ENCODE measurements around the gene CACNA1F. TPM values are rescaled to one million over a fixed set of nuclear protein-coding genes. Genes with fewer than 3 reads are reported as not detected.

The CACNA1F gene
- polyA plus RNA-seq, 3 donors = 0.73 TPM; not detected in 2

- peaks cover 0 to 2% of the 10 kb centered on the region in 2 donors for H3K36me3 Mint-ChIP-seq
- TF ChIP-seq CTCF (IDR thresholded peaks at IDR 0.05) = no peak
- no peaks in the 10 kb centered on the region for H4K20me1 ChIP-seq (ENCODE audit: insufficient read depth, low read length)
- intact Hi-C loops (cut with micrococcal nuclease) = no loop called here
- peaks cover 34% of the 10 kb centered on the region for H3K4me1 Mint-ChIP-seq
- H3K36me3 ChIP-seq (replicated peaks in 1 of 2; ENCODE audit: control insufficient read depth in 1 of 2, insufficient read depth in 2 of 2, low read length in 2 of 2) = no peaks in the 10 kb centered on the region
- peak within 1 kb of the TSS; percentile 70 for H3K4me2 ChIP-seq (replicated peaks; ENCODE audit: extremely low read depth, low read length, poor library complexity, severe bottlenecking)
- H3K27ac ChIP-seq (ENCODE audit: low read depth in 1 of 2, low read length in 2 of 2) = peak within 1 kb of the TSS; percentile 92 to 97
- peaks cover 36% of the 10 kb centered on the region for H3K79me2 ChIP-seq (ENCODE audit: insufficient read depth, low read length)
- no peaks in the 10 kb centered on the region for H3K27me3 ChIP-seq (ENCODE audit: control insufficient read depth in 2 of 2, insufficient read depth in 2 of 2, low read length in 2 of 2)
- peaks cover 29 to 35% of the 10 kb centered on the region in 2 donors for H3K4me1 ChIP-seq (ENCODE audit: control insufficient read depth in 1 of 2, insufficient read depth in 2 of 2, low read length in 2 of 2)
- peak in 1 of 3 donors; percentile 10 for DNase-seq
- peak within 1 kb of the TSS; percentile 85 to 99 for H3K4me3 Mint-ChIP-seq
- H3K4me3 ChIP-seq (replicated peaks in 1 of 3; ENCODE audit: low read depth in 2 of 3, low read length in 3 of 3) = peak within 1 kb of the TSS; percentile 54 to 79 (median 70)
- H2AFZ ChIP-seq (ENCODE audit: insufficient read depth, low read depth, low read length, poor library complexity, severe bottlenecking) = peak within 1 kb of the TSS; percentile 83
- peaks cover 0 to 8% (median 3%) of the 10 kb centered on the region in 3 donors for H3K27me3 Mint-ChIP-seq (ENCODE audit: low read depth in 3 of 3)
- peak within 1 kb of the TSS; percentile 99 to 100 (median 100) for H3K27ac Mint-ChIP-seq
- H3K9ac ChIP-seq (ENCODE audit: insufficient read depth, low read length, poor library complexity, severe bottlenecking) = peak within 1 kb of the TSS; percentile 84
- under 1% methylated on average over 41 of the region's 70 CpGs for WGBS (ENCODE audit: insufficient coverage)
- no peaks in the 10 kb centered on the region for H3K9me3 ChIP-seq (replicated peaks in 1 of 2; ENCODE audit: control insufficient read depth in 1 of 2, insufficient read depth in 1 of 2, low read length in 2 of 2)
- peaks cover 0 to 11% (median 2%) of the 10 kb centered on the region in 7 donors for H3K9me3 Mint-ChIP-seq
These were observed 36.7 kb upstream of the CACNA1F start, which contains the start of gene PPP1R3F for GRCh38 chrX:49269767-49270248. Gene PPP1R3F, plus strand, starts transcription at chrX:49269793. Its CDS starts 77 bp downstream, at chrX:49269870.

GRCh38 chrX:49269010-49269766 lies 36.0 kb upstream of the CACNA1F start:
- Mint-ChIP-seq H3K36me3 (no peaks in the 10 kb centered on the region), H3K27ac (peak overlapping the region; percentile 99 to 100 (median 100)), H3K4me3 (peak overlapping the region; percentile 85 to 99), H3K9me3 (peaks cover 0 to 11% (median 2%) of the 10 kb centered on the region in 7 donors), H3K4me1 (peaks cover 29% of the 10 kb centered on the region), H3K27me3 (ENCODE audit: low read depth in 3 of 3) (peaks cover 0 to 8% (median 0%) of the 10 kb centered on the region in 3 donors)
- H3K4me3 ChIP-seq (replicated peaks in 1 of 3; ENCODE audit: low read depth in 2 of 3, low read length in 3 of 3) = peak overlapping the region; percentile 47 to 79 (median 70)
- H3K9me3 ChIP-seq (replicated peaks in 1 of 2; ENCODE audit: control insufficient read depth in 1 of 2, insufficient read depth in 1 of 2, low read length in 2 of 2) = no peaks in the 10 kb centered on the region
- no peaks in the 10 kb centered on the region for H3K36me3 ChIP-seq (replicated peaks in 1 of 2; ENCODE audit: control insufficient read depth in 1 of 2, insufficient read depth in 2 of 2, low read length in 2 of 2)
- peak overlapping the region; percentile 84 for H3K9ac ChIP-seq (ENCODE audit: insufficient read depth, low read length, poor library complexity, severe bottlenecking)
- peak overlapping the region; percentile 83 for H2AFZ ChIP-seq (ENCODE audit: insufficient read depth, low read depth, low read length, poor library complexity, severe bottlenecking)
- peak; percentile 94 to 97 (median 96) for DNase-seq
- H3K79me2 ChIP-seq (ENCODE audit: insufficient read depth, low read length) = peaks cover 36% of the 10 kb centered on the region
- TF ChIP-seq CTCF (IDR thresholded peaks at IDR 0.05) = no peak
- intact Hi-C loops (cut with micrococcal nuclease) = no loop called here
- H3K27me3 ChIP-seq (ENCODE audit: control insufficient read depth in 2 of 2, insufficient read depth in 2 of 2, low read length in 2 of 2) = no peaks in the 10 kb centered on the region
- peak overlapping the region; percentile 92 to 97 for H3K27ac ChIP-seq (ENCODE audit: low read depth in 1 of 2, low read length in 2 of 2)
- no peaks in the 10 kb centered on the region for H4K20me1 ChIP-seq (ENCODE audit: insufficient read depth, low read length)
- H3K4me1 ChIP-seq (ENCODE audit: control insufficient read depth in 1 of 2, insufficient read depth in 2 of 2, low read length in 2 of 2) = peaks cover 29 to 35% of the 10 kb centered on the region in 2 donors
- peak overlapping the region; percentile 70 for H3K4me2 ChIP-seq (replicated peaks; ENCODE audit: extremely low read depth, low read length, poor library complexity, severe bottlenecking)
- WGBS (ENCODE audit: insufficient coverage) = 0% methylated on average over 37 of the region's 45 CpGs
